Mesothelial cell of epicardium (in vitro differentiated cells): Measurements from ENCODE around the gene ESYT1. TPM values are rescaled to one million over a fixed set of nuclear protein-coding genes. Genes with fewer than 3 reads are reported as not detected.

Experiments used
- DNase-seq, 2 experiments: peaks; one replicate each; pipeline ENCODE4 v3.0.0; 2021; ENCODE audit warnings: low spot score in 2 of 2; ENCODE audit not compliant: unreplicated experiment in 2 of 2
- H3K27ac Mint-ChIP-seq: 2 replicates; pipeline ENCODE4 v1.8.0; 2021; ENCODE audit warnings: mixed read lengths
- H3K27me3 Mint-ChIP-seq: 2 replicates; pipeline ENCODE4 v1.8.0; 2021; ENCODE audit warnings: low read depth, mixed read lengths
- H3K36me3 Mint-ChIP-seq: 2 replicates; pipeline ENCODE4 v1.8.0; 2021; ENCODE audit warnings: mixed read lengths
- H3K4me1 Mint-ChIP-seq: 2 replicates; pipeline ENCODE4 v1.8.0; 2021; ENCODE audit warnings: mixed read lengths
- H3K4me3 Mint-ChIP-seq: 2 replicates; pipeline ENCODE4 v1.8.0; 2021; ENCODE audit warnings: mild to moderate bottlenecking, moderate library complexity, mixed read lengths
- H3K9me3 Mint-ChIP-seq: 2 replicates; pipeline ENCODE4 v1.8.0; 2021; ENCODE audit warnings: mixed read lengths
- CTCF ChIP-seq: fragments of 200-600 bp; sonication (generic); IDR thresholded peaks from one replicate; pipeline ENCODE4 v1.5.0; 2021; ENCODE audit warnings: antibody characterized with exemption; ENCODE audit not compliant: unreplicated experiment
- total RNA-seq: library from RNA; stranded (reverse); gene quantifications from 3 replicates; pipeline ENCODE4 v1.2.1, GENCODE V29; 2021

The ESYT1 gene
- 64.7 to 69.4 TPM (median 67.2 TPM) in 3 replicates for total RNA-seq

DNA sequence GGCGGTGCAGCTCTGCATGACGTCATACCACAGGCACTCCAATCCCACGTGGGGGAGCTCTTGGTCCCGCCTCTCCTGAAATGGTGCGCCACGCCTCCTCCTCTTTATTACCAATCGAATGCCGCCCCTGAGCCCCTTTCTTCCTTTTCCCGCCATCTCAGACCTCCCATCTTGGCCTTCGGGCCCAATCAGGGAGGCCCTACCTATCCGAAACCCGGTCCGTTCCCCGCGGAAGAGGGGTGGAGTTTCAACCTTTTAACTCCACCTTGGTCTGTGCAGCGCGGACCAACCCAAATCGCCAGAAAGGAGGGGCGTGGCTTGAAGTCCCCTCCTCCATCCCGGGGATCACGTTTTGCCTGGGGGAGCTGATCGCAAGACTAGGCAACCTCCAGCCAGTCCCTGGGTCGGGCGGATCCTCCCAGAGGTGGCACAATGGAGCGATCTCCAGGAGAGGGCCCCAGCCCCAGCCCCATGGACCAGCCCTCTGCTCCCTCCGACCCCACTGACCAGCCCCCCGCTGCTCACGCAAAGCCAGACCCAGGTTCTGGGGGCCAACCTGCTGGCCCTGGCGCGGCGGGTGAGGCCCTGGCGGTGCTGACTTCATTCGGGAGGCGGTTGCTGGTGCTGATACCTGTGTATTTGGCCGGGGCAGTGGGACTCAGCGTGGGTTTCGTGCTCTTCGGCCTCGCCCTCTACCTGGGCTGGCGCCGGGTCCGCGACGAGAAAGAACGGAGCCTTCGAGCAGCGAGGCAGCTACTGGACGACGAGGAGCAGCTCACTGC lies at the start of gene ESYT1:
ESYT1 (plus strand) TSS at position 380 of the 782 bp plus-strand sequence; CDS start at position 433, 53 bp downstream.
- H3K27ac Mint-ChIP-seq, result peak within 1 kb of the TSS; percentile 97
- peak within 1 kb of the TSS; percentile 95 for H3K4me3 Mint-ChIP-seq
- H3K9me3 Mint-ChIP-seq, result no peaks in the 10 kb centered on the region
- no peak for TF ChIP-seq CTCF
- no peaks in the 10 kb centered on the region for H3K27me3 Mint-ChIP-seq
- DNase-seq, result peak; percentile 94
- H3K36me3 Mint-ChIP-seq, result peaks cover 18% of the 10 kb centered on the region
- H3K4me1 Mint-ChIP-seq, result peaks cover 31% of the 10 kb centered on the region

DNA sequence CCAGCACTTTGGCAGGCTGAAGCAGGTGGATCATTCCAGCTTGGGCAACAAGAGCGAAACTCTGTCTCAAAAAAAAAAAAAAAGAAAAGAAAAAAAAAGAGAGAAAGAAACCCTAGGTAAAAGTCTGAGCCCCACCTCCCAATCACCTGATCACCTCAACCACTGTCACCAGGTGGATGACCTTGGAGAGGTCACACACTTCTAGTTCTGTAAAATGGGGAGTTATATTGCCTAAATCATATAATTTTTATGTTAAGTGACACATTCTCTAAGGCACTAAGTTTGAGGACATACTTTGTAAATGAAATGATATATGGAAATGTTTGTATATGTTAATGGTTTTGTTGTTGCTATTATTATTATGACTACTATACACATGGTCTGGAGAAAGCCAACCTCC lies 49.6 kb upstream of the ESYT1 start:
- H3K27me3 Mint-ChIP-seq, result peaks cover 38% of the 10 kb centered on the region
- TF ChIP-seq CTCF, result no peak
- DNase-seq, result no peak
- H3K4me3 Mint-ChIP-seq, result peak overlapping the region; percentile 82
- H3K36me3 Mint-ChIP-seq, result no peaks in the 10 kb centered on the region
- peak overlapping the region; percentile 97 for H3K27ac Mint-ChIP-seq
- peaks cover 16% of the 10 kb centered on the region for H3K4me1 Mint-ChIP-seq
- H3K9me3 Mint-ChIP-seq, result no peaks in the 10 kb centered on the region

DNA sequence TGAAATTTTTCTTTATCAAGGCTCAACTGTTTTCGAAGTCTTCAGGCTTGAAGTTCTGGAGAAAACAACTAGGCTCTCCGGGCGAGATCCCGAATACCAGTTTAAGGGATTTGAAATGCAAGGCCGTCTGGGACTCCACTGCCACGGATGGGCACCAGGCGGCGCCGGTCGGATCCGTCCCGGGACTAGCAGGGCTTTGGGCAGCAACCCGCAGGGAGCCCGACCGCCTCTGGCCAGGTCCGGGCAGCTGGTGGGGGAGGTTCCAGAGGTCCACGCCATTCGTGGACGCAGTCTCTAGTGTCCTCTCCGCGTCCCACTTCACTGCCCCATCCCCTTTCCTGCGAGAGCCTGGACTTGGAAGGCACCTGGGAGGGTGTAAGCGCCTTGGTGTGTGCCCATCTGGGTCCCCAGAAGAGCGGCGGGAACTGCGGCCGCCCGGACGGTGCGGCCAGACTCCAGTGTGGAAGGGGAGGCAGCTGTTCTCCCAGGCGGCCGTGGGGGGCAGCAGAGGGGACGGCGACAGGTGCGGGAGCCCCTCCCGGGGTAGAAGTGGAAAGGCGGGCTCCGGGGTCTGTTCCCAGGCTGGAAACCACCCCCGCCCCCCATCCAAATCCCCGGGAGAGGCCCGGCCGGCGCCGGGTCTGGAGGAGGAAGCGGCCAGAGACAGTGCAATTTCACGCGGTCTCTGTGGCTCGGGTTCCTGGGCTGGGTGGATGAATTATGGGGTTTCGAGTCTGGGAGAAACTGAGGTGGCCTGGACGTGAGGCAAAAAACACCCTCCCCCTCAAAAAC lies 48.9 kb upstream of the ESYT1 start:
- peak; percentile 75 for TF ChIP-seq CTCF
- Mint-ChIP-seq H3K4me3 (peak overlapping the region; percentile 82), H3K36me3 (no peaks in the 10 kb centered on the region), H3K9me3 (no peaks in the 10 kb centered on the region), H3K4me1 (peaks cover 16% of the 10 kb centered on the region), H3K27ac (peak overlapping the region; percentile 97), H3K27me3 (peaks cover 42% of the 10 kb centered on the region)
- peak; percentile 53 to 87 for DNase-seq

GRCh38 chr12:56079723-56080555 lies 48.1 kb upstream of the ESYT1 start, which contains the start of gene ERBB3:
ERBB3 (plus strand) TSS chr12:56080165; CDS start chr12:56080301, 136 bp downstream.
- Mint-ChIP-seq H3K9me3 (no peaks in the 10 kb centered on the region), H3K4me1 (peaks cover 16% of the 10 kb centered on the region), H3K4me3 (peak within 1 kb of the TSS; percentile 82), H3K27ac (peak within 1 kb of the TSS; percentile 97), H3K36me3 (peaks cover 4% of the 10 kb centered on the region), H3K27me3 (peaks cover 42% of the 10 kb centered on the region)
- TF ChIP-seq CTCF, result no peak
- peak; percentile 48 to 79 for DNase-seq

DNA sequence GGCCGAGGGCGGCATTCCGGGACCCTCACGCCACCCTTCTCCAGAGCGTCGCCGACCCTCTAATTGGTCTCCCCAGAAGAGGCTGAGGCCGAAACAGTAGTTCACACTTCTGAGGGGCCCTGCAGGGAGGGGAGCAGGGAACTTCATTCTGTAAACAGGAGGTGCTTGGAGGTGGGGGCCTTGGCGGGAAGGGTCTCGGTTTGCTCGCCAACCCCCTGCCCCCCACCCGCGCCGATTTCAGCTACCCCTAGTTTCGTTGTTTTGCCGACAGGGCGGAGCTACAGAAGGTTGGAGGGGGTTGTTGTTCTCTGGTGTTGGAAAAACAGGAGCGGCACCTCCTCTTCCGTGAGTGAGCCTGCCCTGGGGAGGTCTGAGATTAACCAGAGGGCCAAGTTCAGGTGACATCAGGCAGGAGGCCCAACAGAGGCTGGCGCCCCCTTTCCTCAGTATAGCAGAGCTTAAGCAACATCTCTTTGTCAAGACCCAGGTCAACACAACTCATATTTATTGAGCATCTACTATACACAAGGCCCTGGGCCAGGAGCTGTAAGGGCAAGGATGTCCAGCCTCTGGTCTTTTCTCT lies 47.4 kb upstream of the ESYT1 start:
- H3K9me3 Mint-ChIP-seq, result no peaks in the 10 kb centered on the region
- peaks cover 42% of the 10 kb centered on the region for H3K27me3 Mint-ChIP-seq
- TF ChIP-seq CTCF, result no peak
- peaks cover 16% of the 10 kb centered on the region for H3K4me1 Mint-ChIP-seq
- H3K4me3 Mint-ChIP-seq, result peak overlapping the region; percentile 82
- H3K27ac Mint-ChIP-seq, result peak overlapping the region; percentile 79
- peaks cover 7% of the 10 kb centered on the region for H3K36me3 Mint-ChIP-seq
- peak in 1 of 2 experiments; percentile 43 for DNase-seq
